GM21786 (cell line): ENCODE results near the gene PTPN23.

Experiments used
- ATAC-seq: cut with Tn5 transposase; IDR thresholded peaks from one replicate; pipeline ENCODE4 v1.9.1; 2021; ENCODE audit not compliant: unreplicated experiment

Gene PTPN23

GRCh38 chr3:47404955-47405790 lies 24.4 kb downstream of the PTPN23 start:
- no peak for ATAC-seq

- no peak for ATAC-seq
Measured at GRCh38 chr3:47405820-47406761, 25.3 kb downstream of the PTPN23 start.

DNA sequence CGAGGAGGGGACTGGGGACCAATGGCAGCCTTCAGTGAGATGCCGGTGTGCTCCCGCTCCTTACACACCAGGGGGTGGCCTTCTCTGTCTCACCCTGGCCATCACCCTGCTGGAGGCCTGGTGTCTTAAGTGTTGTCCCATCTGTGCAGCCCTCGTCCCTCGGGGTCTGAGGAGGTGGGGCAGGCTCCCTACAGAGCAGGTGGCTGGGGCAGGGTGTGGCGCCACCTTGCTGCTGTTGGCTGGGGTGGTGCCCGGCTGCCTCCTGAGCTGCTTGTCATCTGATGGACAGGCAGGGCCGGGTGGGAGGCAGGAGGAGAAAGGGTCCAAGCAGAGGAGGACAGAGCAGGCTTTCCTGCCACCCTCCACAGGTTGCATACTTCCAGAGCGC lies 25.9 kb downstream of the PTPN23 start:
- no peak for ATAC-seq

GRCh38 chr3:47407237-47407636 lies 26.4 kb downstream of the PTPN23 start:
- ATAC-seq = no peak

- no peak for ATAC-seq
Measured at GRCh38 chr3:47407896-47408838, 27.3 kb downstream of the PTPN23 start.

GRCh38 chr3:47408839-47409229 lies 28.0 kb downstream of the PTPN23 start:
- ATAC-seq = no peak

DNA sequence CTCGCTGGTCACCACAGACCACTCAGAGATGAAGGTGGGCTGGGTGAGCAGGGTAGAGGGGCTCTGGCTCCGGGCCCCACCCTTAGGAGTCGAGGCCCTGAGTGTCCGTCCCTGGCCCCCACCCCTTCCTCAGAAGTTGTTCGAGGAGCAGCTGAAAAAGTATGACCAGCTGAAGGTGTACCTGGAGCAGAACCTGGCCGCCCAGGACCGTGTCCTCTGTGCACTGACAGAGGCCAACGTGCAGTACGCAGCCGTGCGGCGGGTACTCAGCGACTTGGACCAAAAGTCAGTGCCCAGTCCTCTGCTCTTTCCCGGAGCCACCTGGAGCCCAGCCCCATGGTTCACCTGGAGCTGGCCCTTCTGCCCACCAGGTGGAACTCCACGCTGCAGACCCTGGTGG lies 28.5 kb downstream of the PTPN23 start:
- no peak for ATAC-seq

DNA sequence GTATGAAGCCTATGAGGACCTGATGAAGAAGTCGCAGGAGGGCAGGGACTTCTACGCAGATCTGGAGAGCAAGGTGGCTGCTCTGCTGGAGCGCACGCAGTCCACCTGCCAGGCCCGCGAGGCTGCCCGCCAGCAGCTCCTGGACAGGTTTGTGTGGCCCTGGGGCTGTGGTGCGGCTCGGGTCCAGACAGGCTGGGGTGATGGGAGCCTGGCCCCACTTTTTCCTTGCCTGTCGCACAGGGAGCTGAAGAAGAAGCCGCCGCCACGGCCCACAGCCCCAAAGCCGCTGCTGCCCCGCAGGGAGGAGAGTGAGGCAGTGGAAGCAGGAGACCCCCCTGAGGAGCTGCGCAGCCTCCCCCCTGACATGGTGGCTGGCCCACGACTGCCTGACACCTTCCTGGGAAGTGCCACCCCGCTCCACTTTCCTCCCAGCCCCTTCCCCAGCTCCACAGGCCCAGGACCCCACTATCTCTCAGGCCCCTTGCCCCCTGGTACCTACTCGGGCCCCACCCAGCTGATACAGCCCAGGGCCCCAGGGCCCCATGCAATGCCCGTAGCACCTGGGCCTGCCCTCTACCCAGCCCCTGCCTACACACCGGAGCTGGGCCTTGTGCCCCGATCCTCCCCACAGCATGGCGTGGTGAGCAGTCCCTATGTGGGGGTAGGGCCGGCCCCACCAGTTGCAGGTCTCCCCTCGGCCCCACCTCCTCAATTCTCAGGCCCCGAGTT lies 29.0 kb downstream of the PTPN23 start:
- ATAC-seq = no peak

DNA sequence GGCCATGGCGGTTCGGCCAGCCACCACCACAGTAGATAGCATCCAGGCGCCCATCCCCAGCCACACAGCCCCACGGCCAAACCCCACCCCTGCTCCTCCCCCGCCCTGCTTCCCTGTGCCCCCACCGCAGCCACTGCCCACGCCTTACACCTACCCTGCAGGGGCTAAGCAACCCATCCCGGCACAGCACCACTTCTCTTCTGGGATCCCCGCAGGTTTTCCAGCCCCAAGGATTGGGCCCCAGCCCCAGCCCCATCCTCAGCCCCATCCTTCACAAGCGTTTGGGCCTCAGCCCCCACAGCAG lies 29.5 kb downstream of the PTPN23 start:
- no peak for ATAC-seq

- ATAC-seq = no peak
Measured at GRCh38 chr3:47410801-47411646, 30.2 kb downstream of the PTPN23 start.

GRCh38 chr3:47411696-47412452 lies 31.1 kb downstream of the PTPN23 start:
- ATAC-seq = no peak

DNA sequence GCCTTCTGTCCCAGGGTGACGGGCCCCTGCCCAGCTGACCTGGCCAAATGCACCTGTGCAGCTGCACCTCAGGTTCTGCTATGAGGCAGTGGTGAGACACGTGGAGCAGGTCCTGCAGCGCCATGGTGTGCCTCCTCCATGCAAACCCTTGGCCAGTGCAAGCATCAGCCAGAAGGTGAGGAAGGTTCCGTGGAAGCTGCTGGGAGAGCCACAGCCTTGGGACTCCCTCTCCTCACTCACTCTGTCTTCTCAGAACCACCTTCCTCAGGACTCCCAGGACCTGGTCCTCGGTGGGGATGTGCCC lies 31.6 kb downstream of the PTPN23 start:
- ATAC-seq = no peak

DNA sequence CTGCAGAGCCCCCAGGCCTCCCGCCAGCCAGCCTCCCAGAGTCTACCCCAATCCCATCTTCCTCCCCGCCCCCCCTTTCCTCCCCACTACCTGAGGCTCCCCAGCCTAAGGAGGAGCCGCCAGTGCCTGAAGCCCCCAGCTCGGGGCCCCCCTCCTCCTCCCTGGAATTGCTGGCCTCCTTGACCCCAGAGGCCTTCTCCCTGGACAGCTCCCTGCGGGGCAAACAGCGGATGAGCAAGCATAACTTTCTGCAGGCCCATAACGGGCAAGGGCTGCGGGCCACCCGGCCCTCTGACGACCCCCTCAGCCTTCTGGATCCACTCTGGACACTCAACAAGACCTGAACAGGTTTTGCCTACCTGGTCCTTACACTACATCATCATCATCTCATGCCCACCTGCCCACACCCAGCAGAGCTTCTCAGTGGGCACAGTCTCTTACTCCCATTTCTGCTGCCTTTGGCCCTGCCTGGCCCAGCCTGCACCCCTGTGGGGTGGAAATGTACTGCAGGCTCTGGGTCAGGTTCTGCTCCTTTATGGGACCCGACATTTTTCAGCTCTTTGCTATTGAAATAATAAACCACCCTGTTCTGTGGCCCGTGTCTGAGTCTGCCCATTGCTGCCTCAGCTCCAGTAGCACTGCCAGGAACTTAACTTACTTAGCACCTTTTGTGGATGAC lies 32.2 kb downstream of the PTPN23 start:
- ATAC-seq = no peak

DNA sequence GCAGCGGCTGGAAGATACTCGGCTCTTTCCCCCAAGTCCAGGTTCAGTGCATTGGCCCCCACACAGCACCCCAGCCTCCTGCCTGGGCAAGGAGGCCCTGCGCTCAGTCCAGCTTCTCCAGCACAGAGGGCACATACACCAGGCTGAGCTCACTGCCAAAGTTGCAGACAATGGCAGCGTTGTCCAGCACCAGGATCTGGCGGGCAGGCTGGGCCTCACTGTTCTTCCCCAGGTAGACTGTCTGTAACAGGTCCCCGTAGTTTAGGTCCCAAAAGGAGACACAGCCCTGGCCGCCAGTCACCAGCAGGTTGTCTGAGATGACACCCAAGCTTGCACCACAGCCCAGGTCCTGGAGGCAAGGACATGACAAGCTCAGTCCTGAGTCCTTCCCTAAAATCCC lies 32.9 kb downstream of the PTPN23 start:
- ATAC-seq = no peak

GRCh38 chr3:47414161-47414564 lies 33.3 kb downstream of the PTPN23 start:
- no peak for ATAC-seq

GRCh38 chr3:47414666-47415587 lies 34.1 kb downstream of the PTPN23 start:
- ATAC-seq = no peak

DNA sequence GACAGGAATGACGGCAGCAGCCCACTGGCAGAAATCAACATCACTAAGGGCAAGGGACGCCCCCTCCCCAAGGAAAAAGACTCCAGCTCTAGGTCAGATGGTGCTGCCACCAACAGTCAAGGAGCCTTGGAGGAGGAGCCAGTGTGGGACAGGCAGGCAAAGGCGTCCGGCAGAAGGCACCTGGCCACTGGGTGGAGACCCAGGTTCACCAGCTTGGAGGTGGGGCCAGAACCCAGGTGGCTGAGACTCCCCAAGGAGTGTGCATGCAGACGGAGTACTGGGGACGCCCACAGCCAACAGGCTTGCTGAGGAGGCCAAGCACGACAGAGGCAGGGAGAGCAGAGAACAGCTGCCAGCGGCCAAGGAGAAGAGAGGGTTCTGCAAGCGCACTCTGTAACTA lies 35.2 kb downstream of the PTPN23 start:
- no peak for ATAC-seq
